ENCODE results near the gene C11orf52.
A peak's percentile ranks its signal among the peaks of the same experiment; 100 is the strongest.
"Not testable (repeated sequence)": the region's sequence is repeated elsewhere in the genome, so short reads cannot be mapped to it uniquely, and the experiment has no call there.

Gene C11orf52

DNA sequence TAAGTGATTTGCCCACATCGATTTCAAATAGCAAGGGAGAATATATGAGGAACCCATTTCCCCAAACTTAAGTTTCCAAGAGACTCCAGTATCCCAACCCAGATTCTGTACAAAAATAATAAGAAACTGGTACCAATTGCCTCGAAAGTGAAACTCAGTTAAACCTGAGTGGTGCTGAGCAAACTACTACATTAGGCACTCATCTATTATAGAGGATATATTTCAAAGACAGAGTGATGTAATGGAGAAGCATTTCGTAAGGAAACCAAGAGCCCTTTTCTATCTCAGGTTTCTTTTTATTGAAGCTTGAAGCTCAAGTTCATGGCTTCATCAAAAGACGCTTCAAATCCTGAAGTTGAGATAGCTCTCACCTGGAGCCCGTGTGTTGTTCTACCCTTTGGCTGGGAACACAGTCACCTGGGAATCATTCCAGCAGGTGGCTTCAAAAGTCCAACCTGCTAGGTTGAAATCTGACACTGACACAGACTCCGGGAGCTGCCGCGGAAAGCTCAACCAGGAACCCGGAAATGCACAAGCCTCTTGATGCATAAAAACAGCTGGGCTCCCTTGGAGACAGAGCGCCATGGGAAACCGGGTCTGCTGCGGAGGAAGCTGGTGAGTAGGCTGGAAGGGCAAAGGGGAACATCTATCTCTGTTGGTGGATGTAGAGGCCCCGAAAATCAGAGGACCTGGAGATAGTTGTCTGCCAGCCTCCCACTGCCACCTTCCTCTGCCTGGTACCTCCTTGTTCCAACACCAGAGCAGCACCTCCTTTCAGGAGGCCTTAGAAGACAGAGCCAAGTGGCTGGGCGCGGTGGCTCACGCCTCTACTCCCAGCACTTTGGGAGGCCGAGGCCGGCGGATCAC lies at the start of gene C11orf52:
C11orf52 (plus strand) TSS at position 524 of the 867 bp plus-strand sequence; CDS start at position 584, 60 bp downstream.
- DNase-seq (ENCODE audit: low read depth in 1 of 2, low spot score in 1 of 2) = no peak

DNA sequence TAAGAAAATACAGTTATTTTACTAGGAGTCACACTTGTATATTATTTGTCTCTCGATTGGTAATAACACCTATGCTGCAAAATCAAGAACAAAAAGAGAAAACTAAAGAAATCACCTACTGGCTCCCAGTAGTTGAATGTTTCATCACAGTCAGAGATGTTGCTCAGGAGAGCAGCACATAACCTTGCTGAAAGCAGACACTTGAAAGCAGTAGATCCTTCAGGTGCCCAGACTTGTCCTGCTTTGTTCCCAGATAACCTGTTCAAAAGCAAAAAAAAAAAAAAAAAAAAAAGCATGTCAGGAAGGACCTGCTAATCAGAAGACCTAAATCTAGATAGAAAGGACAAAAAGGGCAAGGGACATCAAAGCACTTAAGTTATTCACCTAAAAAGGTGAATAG lies 48.6 kb upstream of the C11orf52 start:
- DNase-seq (ENCODE audit: low read depth in 1 of 2, low spot score in 1 of 2) = no peak

DNA sequence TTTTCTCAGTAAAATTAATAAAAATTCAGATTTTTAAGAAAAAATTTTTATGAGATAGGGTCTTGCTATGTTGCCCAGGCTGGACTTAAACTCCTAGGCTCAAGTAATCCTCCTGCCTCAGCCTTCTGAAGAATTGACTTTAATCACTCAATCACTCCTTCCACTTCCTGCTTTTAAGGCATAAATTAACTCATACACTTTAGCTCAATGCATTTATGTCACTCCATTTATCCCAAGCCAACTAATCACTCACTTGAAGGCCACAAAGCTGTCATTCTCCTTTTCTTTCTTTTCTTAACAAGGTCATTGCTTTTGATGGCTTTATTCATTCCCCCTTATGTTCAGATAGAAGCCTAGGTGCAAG lies 48.2 kb upstream of the C11orf52 start:
- DNase-seq (ENCODE audit: low read depth in 1 of 2, low spot score in 1 of 2) = no peak

DNA sequence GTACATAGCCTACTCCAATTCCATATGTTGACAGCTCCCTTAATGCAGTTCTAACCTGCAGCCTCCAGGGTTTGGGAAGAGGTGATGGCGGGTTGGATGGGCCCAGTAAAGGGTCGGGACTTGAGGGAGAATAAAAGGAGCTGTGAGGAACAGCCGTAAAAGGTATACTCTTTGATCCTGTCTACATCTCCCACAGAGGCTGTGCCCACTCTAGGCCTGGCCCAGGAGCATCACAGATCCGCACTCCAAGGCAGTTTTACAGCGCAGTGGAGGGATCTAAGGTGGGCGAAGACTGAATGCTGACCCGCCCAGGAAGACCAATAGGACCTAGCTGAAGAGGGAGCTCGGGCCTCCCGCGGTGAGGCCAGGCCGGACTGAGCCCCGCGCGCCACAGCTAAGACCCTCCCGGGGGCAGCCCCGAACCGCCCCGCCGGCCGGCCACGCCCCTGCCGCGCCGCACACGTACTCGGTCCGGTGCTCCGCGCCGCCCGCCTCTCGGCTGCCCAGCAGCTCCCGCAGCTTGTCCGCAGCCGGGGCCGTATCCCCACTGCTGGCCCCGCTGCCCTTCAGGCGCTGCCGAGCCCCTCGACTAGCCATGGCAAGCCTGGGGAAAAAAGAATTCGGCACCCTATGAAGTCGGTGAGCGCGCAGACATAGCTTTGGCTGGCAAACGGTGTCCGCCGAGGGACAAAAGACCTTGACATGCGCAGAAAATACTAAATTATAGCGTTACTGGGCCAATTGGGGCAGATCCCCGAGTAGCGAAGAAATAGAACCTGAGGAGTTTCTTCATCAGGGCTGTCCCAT lies 47.6 kb upstream of the C11orf52 start, which contains the start of gene ALG9:
ALG9 (minus strand) TSS at position 696 of the 807 bp plus-strand sequence; CDS start at position 597, 99 bp downstream.
- peak; percentile 75 to 90 for DNase-seq (ENCODE audit: low read depth in 1 of 2, low spot score in 1 of 2)

DNA sequence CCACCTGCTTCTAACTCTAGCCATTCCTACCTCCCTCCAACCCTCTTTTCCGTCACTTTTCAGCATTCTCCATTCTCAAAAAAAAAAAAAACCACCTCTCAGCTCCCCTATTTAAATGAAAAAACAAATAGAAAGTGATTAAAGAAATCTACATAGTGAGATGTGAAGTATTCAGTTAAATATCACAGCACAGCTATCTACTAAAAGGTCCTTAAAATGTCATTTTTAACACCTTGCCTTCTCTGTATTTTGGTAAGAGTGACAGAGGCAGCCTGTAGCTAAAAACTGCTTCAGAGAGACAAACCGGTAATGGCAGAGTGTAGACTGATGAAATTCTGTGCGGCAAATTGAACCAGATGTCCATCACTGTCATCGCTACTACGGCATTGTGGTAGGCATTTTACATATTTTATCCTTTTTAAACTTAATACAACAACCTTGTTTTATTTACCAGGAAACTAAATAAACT lies 47.0 kb upstream of the C11orf52 start:
- DNase-seq (ENCODE audit: low read depth in 1 of 2, low spot score in 1 of 2) = no peak

DNA sequence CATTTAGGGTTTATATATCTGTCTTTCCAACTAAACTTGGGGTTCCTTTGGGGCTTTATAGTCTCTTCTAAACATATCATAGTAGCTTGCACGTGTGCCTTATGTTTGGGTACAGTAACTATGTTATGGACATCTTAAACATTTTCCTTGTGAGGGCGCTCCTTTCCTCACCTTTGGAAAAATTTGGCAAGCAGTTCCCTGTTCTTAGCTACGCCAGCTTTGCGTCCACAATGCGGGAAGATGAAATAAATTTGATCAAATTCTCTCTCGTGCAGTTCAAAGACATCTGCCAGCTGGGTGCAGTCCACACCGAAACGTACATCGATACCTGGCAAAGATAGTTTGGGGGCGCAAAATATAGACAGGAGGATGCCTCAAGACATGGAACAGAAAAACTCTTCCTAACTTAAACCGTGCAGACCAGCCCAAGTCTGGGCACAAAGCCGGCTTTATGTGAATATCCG lies 40.3 kb upstream of the C11orf52 start:
- no peak for DNase-seq (ENCODE audit: low read depth in 1 of 2, low spot score in 1 of 2)

DNA sequence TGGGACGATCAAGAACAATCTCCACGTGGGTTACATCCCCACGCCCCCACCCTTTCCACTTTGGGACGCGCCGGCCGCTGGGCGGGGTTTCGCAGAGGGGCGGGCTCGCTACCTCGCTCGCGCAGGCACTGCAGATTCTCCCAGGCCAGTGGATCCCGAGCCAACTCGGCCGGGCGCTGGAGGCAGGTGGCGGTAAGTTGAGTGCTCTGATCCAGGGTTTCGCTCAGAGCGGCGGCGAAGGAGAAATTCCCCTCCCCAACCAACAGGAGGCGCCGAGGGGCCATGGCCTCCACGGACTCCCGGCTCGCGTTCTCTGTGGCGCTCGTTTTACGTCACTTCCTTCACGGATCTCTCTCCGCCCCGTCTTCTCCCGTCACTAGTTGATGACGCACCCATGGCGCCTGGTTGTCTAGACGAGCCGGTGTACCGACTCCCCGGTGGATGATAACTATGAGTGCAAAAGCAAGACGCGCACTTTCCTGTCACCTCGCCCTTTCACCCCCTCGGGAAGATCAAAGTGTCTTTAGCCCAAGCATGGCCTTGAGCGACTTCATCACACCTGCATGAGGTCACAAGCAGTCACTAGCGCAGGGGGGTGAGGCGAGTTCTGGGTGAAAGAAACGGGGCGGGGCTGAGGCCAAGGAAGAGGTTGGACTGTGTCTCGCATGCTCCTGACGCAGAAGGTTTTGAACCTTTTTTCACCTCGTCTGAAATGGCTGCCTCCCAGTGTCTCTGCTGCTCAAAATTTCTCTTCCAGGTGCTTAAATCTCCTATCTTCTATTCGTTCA lies 39.7 kb upstream of the C11orf52 start, which contains the start of the genes CFAP68 and FDXACB1:
CFAP68 (plus strand) TSS at position 693 of the 788 bp plus-strand sequence; CDS start at position 713, 20 bp downstream.
FDXACB1 (minus strand) TSS at position 317 of the 788 bp plus-strand sequence; CDS start at position 284, 33 bp downstream.
- DNase-seq (ENCODE audit: low read depth in 1 of 2, low spot score in 1 of 2) = peak; percentile 82 to 92

GRCh38 chr11:111879637-111879960 lies 39.1 kb upstream of the C11orf52 start:
- no peak for DNase-seq (ENCODE audit: low read depth in 1 of 2, low spot score in 1 of 2)

- no peak for DNase-seq (ENCODE audit: low read depth in 1 of 2, low spot score in 1 of 2)
Observed at GRCh38 chr11:111882202-111882601, 36.5 kb upstream of the C11orf52 start.

- DNase-seq (ENCODE audit: low read depth in 1 of 2, low spot score in 1 of 2) = not testable (repeated sequence)
Observed at GRCh38 chr11:111885053-111885452, 33.7 kb upstream of the C11orf52 start.

DNA sequence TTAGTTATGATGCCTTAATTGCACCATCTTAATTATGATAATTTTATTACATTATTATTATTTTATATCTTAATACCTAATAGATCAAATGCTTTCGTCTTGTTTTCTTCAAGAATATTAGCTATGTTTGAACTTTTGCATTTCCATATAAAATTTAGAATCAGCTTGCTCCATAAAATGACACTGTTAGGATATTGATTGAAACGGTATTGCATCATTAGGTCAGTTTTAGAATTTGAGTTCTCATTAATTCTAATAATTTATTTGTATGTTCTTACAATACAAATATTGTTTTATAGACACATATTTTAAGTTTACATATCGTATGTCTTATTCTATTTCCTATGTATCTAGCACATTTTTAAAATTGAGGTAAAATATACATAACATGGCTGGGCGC lies 32.7 kb upstream of the C11orf52 start:
- DNase-seq (ENCODE audit: low read depth in 1 of 2, low spot score in 1 of 2) = no peak

DNA sequence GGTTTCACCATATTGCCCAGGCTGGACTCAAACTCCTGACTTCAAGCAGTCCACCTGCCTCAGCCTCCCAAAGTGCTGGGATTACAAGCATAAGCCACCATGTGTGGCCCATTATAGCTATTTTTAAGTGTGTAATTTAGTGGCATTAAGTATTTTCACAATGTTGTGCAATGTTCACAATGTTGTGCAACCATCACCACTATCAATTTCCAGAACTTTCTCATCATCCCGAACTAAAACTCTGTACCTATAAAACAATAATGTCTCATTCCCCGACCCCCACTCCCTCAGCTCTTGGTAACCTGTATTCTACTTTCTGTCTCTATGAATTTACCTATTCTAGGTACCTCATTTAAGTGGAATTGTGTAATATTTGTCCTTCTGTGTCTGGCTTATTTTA lies 31.9 kb upstream of the C11orf52 start:
- no peak for DNase-seq (ENCODE audit: low read depth in 1 of 2, low spot score in 1 of 2)

GRCh38 chr11:111905411-111905810 lies 13.3 kb upstream of the C11orf52 start:
- DNase-seq (ENCODE audit: low read depth in 1 of 2, low spot score in 1 of 2) = no peak

GRCh38 chr11:111906680-111907079 lies 12.0 kb upstream of the C11orf52 start:
- no peak for DNase-seq (ENCODE audit: low read depth in 1 of 2, low spot score in 1 of 2)

GRCh38 chr11:111908639-111909305 lies 9.9 kb upstream of the C11orf52 start:
- DNase-seq (ENCODE audit: low read depth in 1 of 2, low spot score in 1 of 2) = no peak

DNA sequence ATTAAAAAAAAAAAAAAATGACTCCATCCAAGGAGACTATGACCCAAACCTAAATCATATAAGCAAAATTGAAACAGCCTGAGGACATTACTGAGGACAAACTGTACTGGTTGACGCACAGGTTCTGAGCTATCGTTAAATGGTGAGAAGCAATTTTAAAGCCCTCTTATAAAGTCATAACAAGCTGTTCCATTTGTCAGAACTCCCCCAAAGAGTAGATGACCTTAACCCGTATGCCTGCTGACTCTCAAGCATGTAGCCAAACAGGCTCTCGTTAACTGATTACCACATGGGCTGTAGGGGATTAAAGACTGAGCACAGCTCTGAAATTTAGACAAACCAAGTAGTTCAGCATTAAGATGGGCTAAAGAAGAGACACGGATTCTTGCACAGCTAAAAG lies 9.3 kb upstream of the C11orf52 start:
- DNase-seq (ENCODE audit: low read depth in 1 of 2, low spot score in 1 of 2) = no peak

DNA sequence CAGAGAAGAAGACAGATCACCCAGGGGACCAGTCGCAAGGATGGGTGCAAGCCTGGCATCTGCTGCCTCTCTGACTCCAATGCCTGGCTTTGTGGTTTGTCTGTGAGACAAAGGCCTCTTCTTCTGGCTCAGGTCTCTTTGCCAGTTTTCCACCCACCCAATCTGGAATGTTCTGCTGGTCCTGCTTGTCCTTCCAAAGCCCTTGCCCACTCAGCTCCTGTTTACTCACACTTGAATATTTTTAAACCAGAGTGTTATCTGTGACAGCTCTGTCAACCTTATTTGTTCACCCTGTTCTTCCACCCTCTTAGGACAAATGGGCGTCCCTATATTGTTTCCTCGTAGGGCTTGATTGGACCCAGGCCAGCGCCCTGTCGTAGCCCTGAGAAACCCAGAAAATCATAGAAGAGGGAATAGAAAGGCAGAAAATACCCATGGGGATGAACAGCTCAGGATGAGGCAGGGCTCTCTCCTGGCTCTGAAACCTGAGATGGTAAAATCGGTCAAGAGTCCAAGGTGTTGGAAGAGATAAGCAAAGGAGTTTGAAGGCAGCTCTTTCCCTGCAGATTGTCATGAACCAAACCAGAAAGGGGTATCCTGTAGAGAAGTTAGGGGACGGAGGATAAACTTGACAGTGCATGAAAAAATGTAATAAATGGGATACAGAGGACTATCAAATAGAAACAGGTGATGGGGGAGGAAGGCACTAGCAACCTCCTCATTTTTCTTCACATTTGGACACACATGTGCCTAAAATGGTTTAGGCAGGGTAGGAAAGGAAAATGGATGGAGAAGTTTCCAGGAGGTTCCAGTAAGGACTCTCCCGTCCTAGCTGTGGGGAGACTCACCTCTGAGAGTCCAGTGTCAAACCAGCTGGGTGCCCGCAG lies 7.8 kb upstream of the C11orf52 start:
- DNase-seq (ENCODE audit: low read depth in 1 of 2, low spot score in 1 of 2) = no peak

GRCh38 chr11:111911563-111912401 lies 6.9 kb upstream of the C11orf52 start, which contains the start of gene CRYAB:
Gene CRYAB (minus strand): TSS chr11:111911770. CDS start chr11:111911724, 46 bp downstream.
- no peak for DNase-seq (ENCODE audit: low read depth in 1 of 2, low spot score in 1 of 2)

Data from activated T-helper 1 cell treated with anti-CD3 and anti-CD28 coated beads, Interleukin-2, amount 50 U/mL, for 16 hours (primary cell).